OCI-M1 (cell line): ENCODE results near the gene DUS1L.

Experiments used
- DNase-seq: peaks from one replicate; lab custom pipeline; 2025; lab: John Stamatoyannopoulos, UW

Gene DUS1L

GRCh38 chr17:82023447-82024241 lies 42.0 kb downstream of the DUS1L start:
- DNase-seq: no peak

GRCh38 chr17:82022981-82023446 lies 42.6 kb downstream of the DUS1L start, which contains the start of gene LRRC45:
Gene LRRC45 (plus strand): TSS chr17:82023305. CDS start chr17:82023644, 339 bp downstream.
- DNase-seq: peak; percentile 99

- peak; percentile 41 for DNase-seq
Measured at GRCh38 chr17:82022310-82022980, 43.2 kb downstream of the DUS1L start, which contains the start of gene CENPX. Gene CENPX (minus strand): TSS chr17:82022878. CDS start chr17:82022861, 17 bp downstream.

- DNase-seq: no peak
Measured at GRCh38 chr17:82021900-82022309, 43.7 kb downstream of the DUS1L start.

GRCh38 chr17:82021107-82021899 lies 44.3 kb downstream of the DUS1L start:
- DNase-seq: peak; percentile 75

- no peak for DNase-seq
Measured at GRCh38 chr17:82020572-82021106, 45.0 kb downstream of the DUS1L start.

GRCh38 chr17:82019690-82020571 lies 45.7 kb downstream of the DUS1L start:
- peak; percentile 78 for DNase-seq

GRCh38 chr17:82018989-82019689 lies 46.5 kb downstream of the DUS1L start:
- no peak for DNase-seq

GRCh38 chr17:82018152-82018988 lies 47.2 kb downstream of the DUS1L start:
- no peak for DNase-seq

GRCh38 chr17:82017612-82018151 lies 47.9 kb downstream of the DUS1L start:
- DNase-seq: no peak

GRCh38 chr17:82016875-82017459 lies 48.6 kb downstream of the DUS1L start:
- no peak for DNase-seq

GRCh38 chr17:82016061-82016874 lies 49.3 kb downstream of the DUS1L start:
- DNase-seq: no peak

GRCh38 chr17:82015311-82015971 lies 50.2 kb downstream of the DUS1L start:
- no peak for DNase-seq

- no peak for DNase-seq
Measured at GRCh38 chr17:82014971-82015310, 50.7 kb downstream of the DUS1L start.

- no peak for DNase-seq
Measured at GRCh38 chr17:82014432-82014831, 51.2 kb downstream of the DUS1L start.

GRCh38 chr17:82013772-82014321 lies 51.8 kb downstream of the DUS1L start:
- no peak for DNase-seq

- no peak for DNase-seq
Measured at GRCh38 chr17:82013341-82013740, 52.3 kb downstream of the DUS1L start.
